MM.1S (cell line): ENCODE measurements around the gene DDTL.

Experiments used
- DNase-seq: peaks from one replicate; pipeline ENCODE4 v3.0.0-alpha.2; 2015
- H2AFZ ChIP-seq: fragments of 300-600 bp; sonication (generic); 2 replicates; pipeline ENCODE4 v1.6.0; 2016; ENCODE audit warnings: antibody characterized with exemption, low read length
- H3F3A ChIP-seq: fragments of 300-600 bp; sonication (generic); 2 replicates; pipeline ENCODE4 v1.6.1; 2016; ENCODE audit warnings: mild to moderate bottlenecking, antibody characterized with exemption, low read length, moderate library complexity, mixed read lengths; ENCODE audit not compliant: insufficient read depth
- H3K27ac ChIP-seq: fragments of 300-600 bp; sonication (generic); 2 replicates; pipeline ENCODE4 v1.5.1; 2016; ENCODE audit warnings: mild to moderate bottlenecking, low read length
- H3K27me3 ChIP-seq: fragments of 300-600 bp; sonication (generic); replicated peaks from 2 replicates; pipeline ENCODE4 v1.6.0; 2016; ENCODE audit warnings: low read length; ENCODE audit not compliant: insufficient read depth
- H3K36me3 ChIP-seq: fragments of 300-600 bp; sonication (generic); replicated peaks from 2 replicates; pipeline ENCODE4 v1.6.1; 2016; ENCODE audit warnings: mild to moderate bottlenecking, low read length, mixed read lengths; ENCODE audit not compliant: insufficient read depth
- H3K4me1 ChIP-seq: fragments of 300-600 bp; sonication (generic); 2 replicates; pipeline ENCODE4 v1.6.1; 2016; ENCODE audit warnings: low read length, mixed read lengths
- H3K4me2 ChIP-seq: fragments of 300-600 bp; sonication (generic); 2 replicates; pipeline ENCODE4 v1.6.0; 2016; ENCODE audit warnings: low read depth, low read length
- H3K4me3 ChIP-seq: fragments of 300-600 bp; sonication (generic); 2 replicates; pipeline ENCODE4 v1.5.1; 2016; ENCODE audit warnings: low read length, mixed read lengths
- H3K79me2 ChIP-seq: fragments of 300-600 bp; sonication (generic); 2 replicates; pipeline ENCODE4 v1.6.1; 2016; ENCODE audit warnings: mixed run types, low read length, mixed read lengths
- H3K9ac ChIP-seq: fragments of 300-600 bp; sonication (generic); 2 replicates; pipeline ENCODE4 v1.6.1; 2016; ENCODE audit warnings: low read length, mixed read lengths
- H3K9me2 ChIP-seq: fragments of 300-600 bp; sonication (generic); replicated peaks from 2 replicates; pipeline ENCODE4 v1.6.1; 2016; ENCODE audit warnings: mild to moderate bottlenecking, low read length, mixed read lengths; ENCODE audit not compliant: insufficient read depth
- H3K9me3 ChIP-seq: fragments of 300-600 bp; sonication (generic); replicated peaks from 2 replicates; pipeline ENCODE4 v1.6.1; 2016; ENCODE audit warnings: mild to moderate bottlenecking, low read length, mixed read lengths; ENCODE audit not compliant: insufficient read depth
- H4K20me1 ChIP-seq: fragments of 300-600 bp; sonication (generic); 2 replicates; pipeline ENCODE4 v1.6.1; 2016; ENCODE audit warnings: mild to moderate bottlenecking, low read length, moderate library complexity, mixed read lengths; ENCODE audit not compliant: insufficient read depth
- CTCF ChIP-seq: fragments of 300-600 bp; sonication (generic); IDR thresholded peaks from 2 replicates; pipeline ENCODE4 v1.5.1; 2016; ENCODE audit warnings: antibody characterized with exemption, low read length, mixed read lengths
- EZH2 ChIP-seq: fragments of 300-600 bp; sonication (generic); optimal IDR thresholded peaks from 2 replicates; pipeline ENCODE3; 2017; ENCODE audit warnings: low read depth, mild to moderate bottlenecking, antibody characterized with exemption, low read length, mixed read lengths
- EZH2phosphoT487 ChIP-seq: fragments of 300-600 bp; sonication (generic); IDR thresholded peaks from 2 replicates; pipeline ENCODE4 v1.6.1; 2018; ENCODE audit warnings: antibody characterized with exemption, low read length

Gene DDTL

DNA sequence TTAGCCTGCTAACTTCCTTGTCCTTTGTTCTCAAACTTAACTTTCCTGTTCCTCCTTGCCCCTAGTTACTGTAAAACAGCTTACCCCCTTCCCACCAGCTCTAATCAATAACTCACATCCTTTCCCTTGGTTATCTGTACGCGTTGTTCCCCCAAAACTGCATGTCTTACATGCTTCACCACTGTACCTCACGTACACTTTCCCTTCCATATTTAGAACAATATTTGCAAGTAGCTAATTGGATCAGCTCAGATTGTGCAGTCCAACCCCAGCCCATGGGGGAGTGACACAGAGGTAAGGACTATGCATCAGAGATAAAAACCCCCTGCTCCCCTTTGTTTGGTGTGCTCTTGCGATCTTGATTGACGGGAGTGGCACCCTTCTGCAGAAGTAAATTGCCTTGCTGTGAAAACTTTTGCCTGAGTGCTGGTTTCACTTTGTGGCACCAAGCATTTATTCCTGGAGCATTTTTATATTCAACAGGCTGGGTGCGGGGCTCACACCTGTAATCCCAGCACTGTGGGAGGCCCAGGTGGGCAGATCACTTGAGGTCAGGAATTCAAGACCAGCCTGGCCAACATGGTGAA, 41.6 kb upstream of the DDTL start:
- Histone ChIP-seq H3F3A (no peaks in the 10 kb centered on the region), H3K9me3 (no peaks in the 10 kb centered on the region), H2AFZ (no peak overlapping the region), H3K36me3 (no peaks in the 10 kb centered on the region; the same call in 1 of the 2 replicates), H3K27ac (no peak overlapping the region), H3K4me3 (no peak overlapping the region), H3K4me2 (no peak overlapping the region), H4K20me1 (no peaks in the 10 kb centered on the region), H3K4me1 (no peaks in the 10 kb centered on the region), H3K9ac (no peak overlapping the region), H3K79me2 (no peaks in the 10 kb centered on the region; the same call in 1 of the 2 replicates), H3K27me3 (no peaks in the 10 kb centered on the region), H3K9me2 (no peaks in the 10 kb centered on the region)
- TF ChIP-seq EZH2 (no peak), CTCF (no peak), EZH2phosphoT487 (no peak)
- DNase-seq, result no peak

- Histone ChIP-seq H3K9ac (no peak overlapping the region), H2AFZ (no peak overlapping the region), H4K20me1 (no peaks in the 10 kb centered on the region), H3K4me3 (no peak overlapping the region), H3K4me2 (no peak overlapping the region), H3K9me2 (no peaks in the 10 kb centered on the region), H3K27me3 (no peaks in the 10 kb centered on the region), H3K4me1 (no peaks in the 10 kb centered on the region), H3K36me3 (no peaks in the 10 kb centered on the region; the same call in 1 of the 2 replicates), H3K27ac (no peak overlapping the region), H3K9me3 (no peaks in the 10 kb centered on the region), H3K79me2 (peaks cover 4% of the 10 kb centered on the region; the same call in 1 of the 2 replicates), H3F3A (no peaks in the 10 kb centered on the region)
- no peak for DNase-seq
- TF ChIP-seq EZH2phosphoT487, result no peak
- no peak for TF ChIP-seq CTCF
- TF ChIP-seq EZH2, result no peak
Measured at GRCh38 chr22:23926561-23926960, 40.1 kb upstream of the DDTL start.

DNA sequence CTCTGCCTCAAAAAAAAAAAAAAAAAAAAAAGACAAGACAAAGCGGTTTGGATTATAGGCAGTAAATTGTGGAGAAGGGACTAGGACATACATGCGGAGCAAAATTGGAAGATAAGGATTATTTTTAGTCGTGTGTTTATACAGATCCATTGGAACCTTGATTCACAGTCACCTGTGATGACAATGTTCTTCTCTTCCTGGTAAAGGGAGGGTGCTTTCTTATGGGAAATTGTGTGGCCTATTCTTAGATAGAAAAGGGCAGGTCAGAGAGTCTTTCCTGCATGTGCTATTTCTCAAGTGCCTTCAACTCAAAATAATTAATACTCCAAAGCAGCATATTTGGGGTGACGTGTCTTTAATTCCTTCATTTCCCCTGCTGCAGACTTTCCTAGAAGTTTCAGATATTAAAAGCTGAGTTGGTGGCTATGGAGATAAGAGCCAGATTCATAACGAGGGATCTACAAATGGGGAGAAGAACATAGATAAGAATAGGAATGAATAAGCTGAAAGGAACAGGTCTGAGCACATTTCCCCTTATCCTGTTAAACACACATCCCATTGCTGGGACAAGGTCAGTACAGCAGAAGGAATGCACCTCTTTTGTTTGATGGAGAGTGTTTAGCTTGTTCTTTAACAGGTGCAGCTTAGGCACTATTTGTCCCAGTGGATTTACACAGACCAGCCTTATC, 28.2 kb upstream of the DDTL start:
- TF ChIP-seq EZH2 (no peak), EZH2phosphoT487 (no peak), CTCF (no peak)
- Histone ChIP-seq H3K4me2 (no peak overlapping the region), H2AFZ (no peak overlapping the region), H3K9me3 (no peaks in the 10 kb centered on the region), H3K9me2 (no peaks in the 10 kb centered on the region), H3K79me2 (no peaks in the 10 kb centered on the region), H3F3A (no peaks in the 10 kb centered on the region), H3K27ac (no peak overlapping the region), H3K9ac (no peak overlapping the region), H3K36me3 (no peaks in the 10 kb centered on the region), H3K27me3 (no peaks in the 10 kb centered on the region), H3K4me3 (no peak overlapping the region), H3K4me1 (no peaks in the 10 kb centered on the region), H4K20me1 (no peaks in the 10 kb centered on the region)
- DNase-seq, result no peak
